ENCODE results near the gene OR4D9. TPM values are rescaled to one million over a fixed set of nuclear protein-coding genes. Genes with fewer than 3 reads are reported as not detected.

The OR4D9 gene
- total RNA-seq, 1 experiment from 2014 or later = not detected

DNA sequence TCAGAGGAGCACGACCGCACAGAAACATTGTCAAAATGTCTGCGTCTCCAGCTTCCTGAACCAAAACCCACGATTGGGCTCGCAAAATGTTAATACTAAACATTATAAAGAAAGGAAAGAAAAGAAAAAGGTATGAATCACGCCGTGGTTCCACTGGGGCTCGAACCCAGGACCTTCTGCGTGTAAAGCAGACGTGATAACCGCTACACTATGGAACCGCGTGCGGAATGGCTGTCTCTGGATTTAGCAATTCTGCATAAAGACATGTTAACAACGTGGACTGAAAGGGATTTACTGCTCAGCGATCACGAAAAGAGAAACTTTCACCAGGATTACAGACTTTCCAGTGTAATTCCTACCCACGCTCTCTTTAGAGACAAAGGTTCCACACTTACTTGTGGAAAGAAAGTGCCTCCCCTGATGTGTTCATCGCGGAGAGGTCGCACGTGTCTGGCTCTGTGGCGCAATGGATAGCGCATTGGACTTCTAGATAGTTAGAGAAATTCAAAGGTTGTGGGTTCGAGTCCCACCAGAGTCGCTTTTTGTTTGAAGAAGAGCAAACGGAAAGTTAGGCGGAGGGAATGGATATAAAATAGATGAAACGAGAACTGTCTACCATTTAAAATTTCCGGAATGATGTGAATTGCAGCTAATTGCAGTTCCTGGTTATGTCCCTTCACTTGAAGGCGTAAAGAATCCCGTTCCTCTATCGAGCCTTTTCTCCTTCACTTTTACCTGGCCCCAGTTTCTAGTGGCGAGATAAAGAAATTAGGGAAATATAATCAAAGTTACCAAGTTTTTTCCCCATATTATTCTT lies 39.7 kb downstream of the OR4D9 start:
- POLR2A ChIA-PET = interaction anchor here (1.4 kb wide), 1 partner anchor 65 kb away, joined by 4 read pairs; the partner anchor contains the start of gene OSBP

DNA sequence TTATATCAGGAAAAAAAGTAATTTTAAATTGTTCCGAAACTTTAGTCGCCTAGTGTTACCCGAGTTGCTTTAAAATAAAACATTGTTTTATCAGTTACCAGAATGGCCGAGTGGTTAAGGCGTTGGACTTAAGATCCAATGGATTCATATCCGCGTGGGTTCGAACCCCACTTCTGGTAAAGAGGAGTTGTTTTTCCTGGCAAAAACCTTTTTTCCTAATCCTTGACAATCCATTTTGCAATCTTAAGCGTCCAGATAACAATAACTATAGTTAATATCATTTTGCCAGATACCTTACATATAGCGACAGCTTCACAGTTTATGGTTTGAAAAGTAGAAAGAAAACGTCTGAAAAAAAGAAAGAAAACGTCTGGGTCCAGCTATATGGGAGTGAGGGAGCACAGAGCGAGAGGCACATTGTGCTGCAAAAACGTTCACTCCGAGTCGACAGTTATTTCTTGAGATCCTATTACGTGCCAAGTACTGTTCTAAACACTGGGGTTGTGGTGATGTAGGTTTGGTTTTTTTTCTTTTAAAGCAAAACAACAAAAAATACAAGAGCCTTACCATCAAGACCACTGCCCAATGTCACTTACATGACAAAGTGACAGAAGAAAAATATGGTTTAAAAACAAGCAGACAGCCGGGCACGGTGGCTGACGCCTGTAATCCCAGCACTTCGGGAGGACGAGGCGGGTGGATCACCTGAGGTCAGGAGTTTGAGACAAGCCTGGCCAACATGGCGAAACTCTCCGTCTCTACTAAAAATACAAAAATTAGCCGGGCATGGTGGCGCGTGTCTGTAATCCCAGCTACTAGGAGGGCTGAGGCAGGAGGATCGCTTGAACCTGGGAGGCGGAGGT lies 40.6 kb downstream of the OR4D9 start:
- POLR2A ChIA-PET = interaction anchor here (0.7 to 0.9 kb wide), 2 partner anchors 14 to 264 kb away, joined by 3 to 5 read pairs; no protein-coding TSS in a partner anchor
- CTCF ChIA-PET = interaction anchor here (0.6 to 0.7 kb wide), 2 partner anchors 9 to 18 kb away, joined by 3 read pairs; no protein-coding TSS in a partner anchor
- H3K27ac Mint-ChIP-seq = no peak overlapping the region
- no peaks in the 10 kb centered on the region for H3K36me3 Mint-ChIP-seq
- H3K4me3 Mint-ChIP-seq = peak overlapping the region; percentile 86
- ATAC-seq = no peak
- DNase-seq (ENCODE audit: low spot score) = peak; percentile 44
- peaks cover 7% of the 10 kb centered on the region for H3K27me3 Mint-ChIP-seq (ENCODE audit: low read depth)
- no peak for TF ChIP-seq SOX15 (CRISPR knock-in tag; IDR thresholded peaks at IDR 0.05)
- TF ChIP-seq FOXP4 (CRISPR knock-in tag; IDR thresholded peaks at IDR 0.05) = no peak
- TF ChIP-seq, protein P1, sequence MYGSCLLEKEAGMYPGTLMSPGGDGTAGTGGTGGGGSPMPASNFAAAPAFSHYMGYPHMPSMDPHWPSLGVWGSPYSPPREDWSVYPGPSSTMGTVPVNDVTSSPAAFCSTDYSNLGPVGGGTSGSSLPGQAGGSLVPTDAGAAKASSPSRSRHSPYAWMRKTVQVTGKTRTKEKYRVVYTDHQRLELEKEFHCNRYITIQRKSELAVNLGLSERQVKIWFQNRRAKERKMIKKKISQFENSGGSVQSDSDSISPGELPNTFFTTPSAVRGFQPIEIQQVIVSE (CRISPR knock-in tag; IDR thresholded peaks at IDR 0.05; ENCODE audit: borderline replicate concordance) = no peak
- no peak for TF ChIP-seq JUN (CRISPR knock-in tag; IDR thresholded peaks at IDR 0.05)
- TF ChIP-seq, protein P2, sequence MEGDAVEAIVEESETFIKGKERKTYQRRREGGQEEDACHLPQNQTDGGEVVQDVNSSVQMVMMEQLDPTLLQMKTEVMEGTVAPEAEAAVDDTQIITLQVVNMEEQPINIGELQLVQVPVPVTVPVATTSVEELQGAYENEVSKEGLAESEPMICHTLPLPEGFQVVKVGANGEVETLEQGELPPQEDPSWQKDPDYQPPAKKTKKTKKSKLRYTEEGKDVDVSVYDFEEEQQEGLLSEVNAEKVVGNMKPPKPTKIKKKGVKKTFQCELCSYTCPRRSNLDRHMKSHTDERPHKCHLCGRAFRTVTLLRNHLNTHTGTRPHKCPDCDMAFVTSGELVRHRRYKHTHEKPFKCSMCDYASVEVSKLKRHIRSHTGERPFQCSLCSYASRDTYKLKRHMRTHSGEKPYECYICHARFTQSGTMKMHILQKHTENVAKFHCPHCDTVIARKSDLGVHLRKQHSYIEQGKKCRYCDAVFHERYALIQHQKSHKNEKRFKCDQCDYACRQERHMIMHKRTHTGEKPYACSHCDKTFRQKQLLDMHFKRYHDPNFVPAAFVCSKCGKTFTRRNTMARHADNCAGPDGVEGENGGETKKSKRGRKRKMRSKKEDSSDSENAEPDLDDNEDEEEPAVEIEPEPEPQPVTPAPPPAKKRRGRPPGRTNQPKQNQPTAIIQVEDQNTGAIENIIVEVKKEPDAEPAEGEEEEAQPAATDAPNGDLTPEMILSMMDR (IDR thresholded peaks at IDR 0.05) = no peak
- TF ChIP-seq HMGA2 (CRISPR knock-in tag; IDR thresholded peaks at IDR 0.05) = no peak
- TF ChIP-seq GRHL2 (CRISPR knock-in tag; IDR thresholded peaks at IDR 0.05; ENCODE audit: insufficient replicate concordance, severe bottlenecking) = no peak
- TF ChIP-seq SMAD3 (CRISPR knock-in tag; IDR thresholded peaks at IDR 0.05; ENCODE audit: borderline replicate concordance) = no peak
- TF ChIP-seq ZNF396 (CRISPR knock-in tag; IDR thresholded peaks at IDR 0.05; ENCODE audit: borderline replicate concordance) = no peak
- H3K9me3 Mint-ChIP-seq = no peaks in the 10 kb centered on the region
- H3K4me1 Mint-ChIP-seq = peaks cover 20% of the 10 kb centered on the region

More for the DNA sequence above, 39.7 kb downstream of the OR4D9 start:
- TF ChIP-seq SP1 (CRISPR knock-in tag; conservative IDR thresholded peaks at IDR 0.05) = 0 out of 2 replicates have a peak, but pooled peaks have one; percentile 5
- TF ChIP-seq EMX1 (CRISPR knock-in tag; IDR thresholded peaks at IDR 0.05) = 0 out of 2 replicates have a peak, but pooled peaks have one; percentile 41
- no peak for TF ChIP-seq MYBL2 (CRISPR knock-in tag; IDR thresholded peaks at IDR 0.05)
- TF ChIP-seq, protein P3, sequence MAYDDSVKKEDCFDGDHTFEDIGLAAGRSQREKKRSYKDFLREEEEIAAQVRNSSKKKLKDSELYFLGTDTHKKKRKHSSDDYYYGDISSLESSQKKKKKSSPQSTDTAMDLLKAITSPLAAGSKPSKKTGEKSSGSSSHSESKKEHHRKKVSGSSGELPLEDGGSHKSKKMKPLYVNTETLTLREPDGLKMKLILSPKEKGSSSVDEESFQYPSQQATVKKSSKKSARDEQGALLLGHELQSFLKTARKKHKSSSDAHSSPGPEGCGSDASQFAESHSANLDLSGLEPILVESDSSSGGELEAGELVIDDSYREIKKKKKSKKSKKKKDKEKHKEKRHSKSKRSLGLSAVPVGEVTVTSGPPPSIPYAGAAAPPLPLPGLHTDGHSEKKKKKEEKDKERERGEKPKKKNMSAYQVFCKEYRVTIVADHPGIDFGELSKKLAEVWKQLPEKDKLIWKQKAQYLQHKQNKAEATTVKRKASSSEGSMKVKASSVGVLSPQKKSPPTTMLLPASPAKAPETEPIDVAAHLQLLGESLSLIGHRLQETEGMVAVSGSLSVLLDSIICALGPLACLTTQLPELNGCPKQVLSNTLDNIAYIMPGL (CRISPR knock-in tag; IDR thresholded peaks at IDR 0.05) = peak; percentile 54
- TF ChIP-seq GABPB1 (CRISPR knock-in tag; IDR thresholded peaks at IDR 0.05) = peak; percentile 42; the same call in 1 of the 2 replicates
- TF ChIP-seq TP53 (CRISPR knock-in tag; IDR thresholded peaks at IDR 0.05) = no peak
- TF ChIP-seq, protein P4, sequence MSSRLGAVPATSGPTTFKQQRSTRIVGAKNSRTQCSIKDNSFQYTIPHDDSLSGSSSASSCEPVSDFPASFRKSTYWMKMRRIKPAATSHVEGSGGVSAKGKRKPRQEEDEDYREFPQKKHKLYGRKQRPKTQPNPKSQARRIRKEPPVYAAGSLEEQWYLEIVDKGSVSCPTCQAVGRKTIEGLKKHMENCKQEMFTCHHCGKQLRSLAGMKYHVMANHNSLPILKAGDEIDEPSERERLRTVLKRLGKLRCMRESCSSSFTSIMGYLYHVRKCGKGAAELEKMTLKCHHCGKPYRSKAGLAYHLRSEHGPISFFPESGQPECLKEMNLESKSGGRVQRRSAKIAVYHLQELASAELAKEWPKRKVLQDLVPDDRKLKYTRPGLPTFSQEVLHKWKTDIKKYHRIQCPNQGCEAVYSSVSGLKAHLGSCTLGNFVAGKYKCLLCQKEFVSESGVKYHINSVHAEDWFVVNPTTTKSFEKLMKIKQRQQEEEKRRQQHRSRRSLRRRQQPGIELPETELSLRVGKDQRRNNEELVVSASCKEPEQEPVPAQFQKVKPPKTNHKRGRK (CRISPR knock-in tag; IDR thresholded peaks at IDR 0.05; ENCODE audit: borderline replicate concordance) = no peak
- H3K27me3 Mint-ChIP-seq (ENCODE audit: low read depth) = peaks cover 7% of the 10 kb centered on the region
- CTCF ChIA-PET = interaction anchor here (0.6 to 2.8 kb wide), 2 partner anchors 14 to 17 kb away, joined by 3 to 28 read pairs; no protein-coding TSS in a partner anchor
- no peaks in the 10 kb centered on the region for H3K9me3 Mint-ChIP-seq
- DNase-seq (ENCODE audit: low spot score) (peak; percentile 80), ATAC-seq (peak; percentile 7)
- peak overlapping the region; percentile 89 for H3K27ac Mint-ChIP-seq
- peaks cover 20% of the 10 kb centered on the region for H3K4me1 Mint-ChIP-seq
- H3K4me3 Mint-ChIP-seq = peak overlapping the region; percentile 86
- H3K36me3 Mint-ChIP-seq = no peaks in the 10 kb centered on the region
